Left hindlimb (tissue), 1 donor: ENCODE measurements around the gene APP.
"Not testable (repeated sequence)": the region's sequence is repeated elsewhere in the genome, so short reads cannot be mapped to it uniquely, and the experiment has no call there.

Source experiments
- DNase-seq: peaks from one replicate; pipeline ENCODE4 v3.0.0-alpha.2; 2018

Gene APP

DNA sequence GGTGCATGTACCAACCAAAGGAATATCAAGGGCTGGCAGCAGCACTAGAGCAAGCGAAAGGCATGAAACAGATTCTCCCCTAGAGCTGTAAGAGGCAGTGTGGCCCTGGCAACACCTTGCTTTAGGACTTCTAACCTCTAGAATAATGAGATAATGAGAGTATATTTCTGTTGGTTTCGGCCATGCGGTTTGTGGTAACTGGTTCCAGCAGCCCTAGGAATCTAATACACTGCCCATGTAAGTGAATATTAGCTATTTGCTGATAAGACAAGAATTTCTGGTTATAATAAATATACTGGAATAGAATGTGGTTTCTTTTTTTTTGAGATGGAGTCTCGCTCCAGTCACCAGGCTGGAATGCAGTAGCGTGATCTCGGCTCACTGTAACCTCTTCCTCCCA, 236.4 kb downstream of the APP start:
- DNase-seq: no peak

DNA sequence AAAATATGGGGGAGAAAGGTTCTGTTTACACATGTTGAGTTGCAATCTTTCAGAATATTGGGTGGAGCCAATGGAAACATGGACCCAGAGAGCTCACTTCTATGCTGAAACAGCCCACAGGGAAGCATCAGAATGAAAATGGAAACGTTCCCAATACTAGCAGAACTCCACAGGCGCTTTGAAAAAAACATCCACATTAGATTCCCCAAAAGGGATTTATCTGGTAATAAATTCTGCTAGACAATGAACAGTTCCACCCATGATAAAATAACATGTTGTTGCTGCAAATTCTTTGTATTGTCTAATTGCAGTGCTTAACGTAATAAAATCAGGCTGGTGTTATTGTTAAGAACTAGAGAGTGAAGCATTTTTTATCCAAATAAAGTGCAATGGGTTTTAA, 238.8 kb downstream of the APP start:
- DNase-seq: no peak

- DNase-seq: no peak
These were observed 240.6 kb downstream of the APP start for GRCh38 chr21:25929856-25930520.

DNA sequence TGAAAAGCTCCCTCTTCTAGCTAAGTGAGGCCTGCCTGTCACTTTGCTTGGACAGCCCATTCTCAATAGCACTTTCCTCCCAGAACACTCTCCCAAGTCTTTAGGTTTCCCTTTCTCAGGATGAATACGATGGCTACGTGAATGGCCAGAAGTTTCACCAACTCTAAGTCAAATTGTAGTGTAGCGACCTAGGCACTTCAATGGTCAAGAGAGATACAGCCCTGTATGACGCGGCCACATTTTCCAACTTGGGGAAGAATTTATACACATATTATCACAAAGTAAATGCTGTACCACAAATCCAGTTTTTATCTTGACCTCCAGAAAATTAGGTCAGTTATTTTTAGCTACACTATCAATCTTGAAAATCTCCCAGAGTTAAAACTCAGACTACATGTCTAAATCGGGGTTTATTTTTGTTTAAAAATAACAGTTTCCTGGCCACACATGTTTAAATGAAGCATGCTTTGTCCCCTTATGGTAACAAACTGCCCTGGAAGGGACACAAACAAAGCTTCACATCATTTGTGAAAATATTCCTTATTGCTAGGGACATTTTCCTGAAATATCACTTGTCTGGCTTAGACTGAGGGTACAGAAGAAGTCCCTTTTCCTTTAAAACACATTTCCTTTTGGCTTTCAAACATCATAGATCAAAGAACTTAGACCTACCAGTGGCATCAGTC, 243.2 kb downstream of the APP start:
- DNase-seq: no peak

- DNase-seq: no peak
These were observed 244.6 kb downstream of the APP start for GRCh38 chr21:25925936-25926335.

- DNase-seq: no peak
These were observed 245.3 kb downstream of the APP start for GRCh38 chr21:25925064-25925800.

DNA sequence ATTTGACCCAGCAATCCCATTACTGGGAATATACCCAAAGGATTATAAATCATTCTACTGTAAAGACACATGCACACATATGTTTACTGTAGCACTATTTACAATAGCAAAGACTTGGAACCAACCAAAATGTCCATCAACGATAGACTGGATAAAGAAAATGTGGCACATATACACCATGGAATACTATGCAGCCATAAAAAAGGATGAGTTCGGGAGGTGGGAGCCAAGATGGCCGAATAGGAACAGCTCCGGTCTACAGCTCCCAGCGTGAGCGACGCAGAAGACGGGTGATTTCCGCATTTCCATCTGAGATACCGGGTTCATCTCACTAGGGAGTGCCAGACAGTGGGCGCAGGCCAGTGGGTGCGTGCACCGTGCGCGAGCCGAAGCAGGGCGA, 252.4 kb downstream of the APP start:
- not testable (repeated sequence) for DNase-seq

DNA sequence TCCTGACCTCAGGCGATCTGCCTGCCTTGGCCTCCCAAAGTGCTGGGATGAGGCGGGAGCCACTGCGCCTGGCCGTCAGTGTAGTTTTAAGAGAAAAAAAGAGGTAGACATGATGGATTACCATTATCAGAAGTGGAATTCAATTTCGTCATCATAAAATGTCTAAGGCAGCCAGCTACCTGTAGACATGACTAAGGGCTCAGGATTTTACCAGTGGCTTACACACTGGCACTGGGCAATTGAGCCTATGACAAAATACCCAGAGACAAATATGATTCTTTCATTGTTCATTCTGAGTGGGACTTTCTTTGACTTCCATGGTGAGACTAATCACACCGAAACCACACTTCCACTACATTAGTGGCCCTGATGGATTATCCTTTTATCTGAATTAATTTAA, 254.3 kb downstream of the APP start:
- DNase-seq: no peak

DNA sequence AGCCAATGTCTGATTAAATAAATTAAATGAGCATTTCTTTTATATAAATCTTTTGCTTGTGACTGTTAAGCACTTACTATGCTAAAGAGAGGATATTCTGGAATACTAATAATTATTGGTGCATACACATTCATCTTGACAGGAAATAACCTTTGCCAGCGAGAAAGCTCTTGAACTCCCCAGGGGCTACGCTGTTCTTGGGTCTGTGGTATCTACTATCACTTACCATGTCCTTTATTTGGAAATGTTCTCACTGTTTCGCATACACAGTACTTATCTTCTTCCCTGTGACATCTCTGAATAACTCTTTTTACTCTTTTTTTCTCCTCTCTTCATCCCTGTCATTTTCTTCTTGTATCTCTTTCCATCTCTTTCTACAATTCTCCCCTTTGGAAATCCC, 257.1 kb downstream of the APP start:
- DNase-seq: no peak

DNA sequence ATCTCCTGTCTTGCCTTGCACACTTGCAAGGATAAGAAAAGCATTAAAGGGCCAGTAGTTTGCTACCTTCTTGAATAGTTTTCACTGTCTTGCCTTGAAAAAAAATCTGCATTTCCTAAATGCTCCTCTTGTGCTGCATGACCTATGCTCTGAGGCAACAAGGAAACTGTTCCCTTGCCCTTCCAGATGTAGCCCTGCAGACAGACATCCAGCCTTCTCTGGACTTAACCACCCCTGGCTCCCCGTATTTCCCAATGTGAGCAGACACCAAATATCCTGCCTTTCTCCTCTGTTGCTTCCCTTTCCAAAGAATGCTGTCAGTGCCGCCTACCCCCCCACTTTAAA, 258.2 kb downstream of the APP start:
- no peak for DNase-seq

DNA sequence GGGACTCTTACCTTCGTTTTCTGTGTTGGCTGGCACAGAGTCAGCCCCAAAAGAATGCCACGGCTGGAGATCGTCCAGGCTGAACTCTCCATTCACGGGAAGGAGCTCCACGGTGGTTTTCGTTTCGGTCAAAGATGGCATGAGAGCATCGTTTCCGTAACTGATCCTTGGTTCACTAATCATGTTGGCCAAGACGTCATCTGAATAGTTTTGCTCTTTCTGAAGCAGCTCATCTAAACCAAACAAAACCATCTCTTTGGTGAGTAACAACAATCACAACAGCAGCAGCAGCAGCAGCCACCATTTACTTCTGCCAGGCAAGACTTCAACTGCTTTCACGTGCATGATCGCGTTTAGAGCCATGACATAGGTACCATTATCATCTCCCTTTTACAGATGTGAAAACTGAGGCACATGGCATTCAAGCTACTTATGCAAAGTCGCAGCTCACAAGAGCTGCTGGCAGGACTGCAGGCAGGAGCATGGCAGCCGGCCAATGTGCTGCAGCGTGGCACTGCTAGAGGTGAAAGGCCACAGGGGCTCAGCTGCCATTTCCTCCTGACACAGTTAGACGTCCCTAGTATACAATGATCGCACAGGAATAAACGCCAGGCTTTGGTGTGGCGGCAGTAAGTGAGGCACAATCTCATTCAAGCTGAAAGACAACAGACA, 258.7 kb downstream of the APP start:
- no peak for DNase-seq

DNA sequence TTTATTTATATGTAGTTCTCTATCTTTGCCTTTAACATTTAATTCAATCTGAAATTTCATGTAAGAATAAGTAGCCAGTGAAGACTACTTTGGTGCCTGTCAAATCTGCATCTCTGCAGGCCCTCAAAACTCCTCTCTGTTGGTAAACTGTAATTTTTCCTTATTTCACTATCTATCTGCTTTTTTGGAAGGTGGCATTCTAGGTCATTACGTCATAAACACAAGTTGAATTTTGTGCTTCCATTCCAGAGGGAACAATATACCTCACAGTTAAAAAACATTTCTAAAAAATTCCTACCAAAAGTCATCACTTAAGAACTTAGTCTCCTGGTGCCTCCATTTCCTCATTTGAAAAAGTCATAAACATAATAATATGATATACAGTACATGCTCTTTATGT, 259.8 kb downstream of the APP start:
- no peak for DNase-seq

DNA sequence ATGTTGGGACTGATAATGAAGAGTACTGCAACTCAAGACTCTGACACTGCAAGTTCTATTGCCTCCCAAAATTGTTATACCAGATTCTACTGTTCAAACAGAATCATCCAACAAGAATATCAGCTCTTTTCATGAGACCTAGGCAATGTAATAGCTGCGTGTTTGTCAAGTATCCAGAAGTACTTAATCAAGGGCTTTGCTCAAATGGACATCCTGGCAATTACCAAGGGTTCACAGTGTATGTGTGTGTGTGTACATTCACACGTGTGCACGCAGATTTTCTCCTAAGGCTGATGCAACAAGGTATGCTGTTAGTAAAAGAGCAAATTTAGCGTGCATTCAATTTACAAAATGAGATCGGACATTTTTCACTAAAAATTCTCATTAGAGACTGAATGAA, 261.2 kb downstream of the APP start:
- DNase-seq: no peak

DNA sequence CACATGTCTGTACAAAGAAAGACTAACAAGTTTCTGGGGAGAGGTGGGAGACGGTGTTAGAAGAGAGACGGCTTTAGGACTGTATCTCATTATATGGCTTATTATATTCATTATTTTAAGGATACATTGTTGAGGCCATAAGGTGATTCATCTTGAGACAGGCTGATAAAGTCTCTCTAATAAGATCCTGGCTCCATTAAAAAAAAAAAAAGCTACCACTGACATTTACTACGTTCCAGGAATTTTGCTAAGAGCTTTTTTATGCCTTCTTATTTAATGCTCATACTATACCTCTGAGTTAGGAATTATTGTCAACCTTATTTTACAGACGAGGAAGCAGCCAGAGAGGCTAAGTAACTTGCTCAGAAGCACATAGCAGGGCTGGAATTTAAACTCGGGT, 262.1 kb downstream of the APP start:
- no peak for DNase-seq

DNA sequence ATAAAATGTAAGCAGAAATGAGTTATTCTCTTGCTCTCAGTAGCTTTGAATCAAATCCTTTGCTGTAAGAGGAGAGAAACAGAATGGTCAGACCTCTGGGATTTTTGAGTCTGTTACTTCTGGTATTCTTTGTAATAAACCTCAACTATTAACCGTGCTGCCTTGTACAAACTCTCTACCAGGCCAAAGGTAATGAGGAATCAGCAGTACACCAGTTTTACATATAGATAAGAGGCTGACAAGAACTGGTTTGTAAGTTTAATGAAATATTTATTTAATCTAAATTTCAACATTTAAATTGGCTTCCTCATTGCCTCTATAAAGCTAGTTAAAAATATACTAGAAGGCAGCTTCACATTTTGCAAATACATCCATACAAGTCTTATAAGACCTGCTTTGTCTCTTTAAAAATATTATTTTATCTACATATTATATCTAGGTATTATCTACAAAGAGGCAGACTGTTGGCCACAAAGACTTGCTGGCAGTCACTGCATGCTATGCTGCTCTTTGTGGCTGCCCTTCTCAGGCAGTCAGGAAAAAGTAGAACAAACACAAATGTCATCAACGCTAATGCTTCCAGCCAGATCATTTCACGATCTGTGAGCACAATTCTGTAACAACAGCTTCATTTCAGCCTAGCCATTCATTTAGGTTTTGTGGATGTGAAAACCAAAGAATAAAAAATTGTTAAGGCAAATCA, 262.8 kb downstream of the APP start:
- DNase-seq: no peak

DNA sequence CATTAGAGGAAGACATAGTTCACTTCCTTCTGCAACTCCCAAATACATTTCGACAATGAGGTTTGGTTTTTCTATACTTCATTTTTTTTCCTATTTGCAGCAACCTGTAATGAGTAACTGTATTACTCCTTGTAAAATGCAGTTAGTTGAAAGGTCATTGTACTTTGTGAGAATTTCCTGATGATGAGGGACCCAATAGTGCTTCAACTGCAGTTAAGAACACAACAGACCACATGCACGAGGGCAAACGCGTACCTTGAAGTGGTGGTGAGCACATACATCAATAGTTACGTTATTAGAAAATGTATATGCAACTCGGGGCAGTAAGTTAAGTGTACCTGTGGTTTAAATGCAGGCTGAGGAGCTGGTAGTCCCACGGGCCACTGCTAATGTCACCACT, 264.0 kb downstream of the APP start:
- DNase-seq: no peak

GRCh38 chr21:25905126-25905525, 265.4 kb downstream of the APP start:
- no peak for DNase-seq

DNA sequence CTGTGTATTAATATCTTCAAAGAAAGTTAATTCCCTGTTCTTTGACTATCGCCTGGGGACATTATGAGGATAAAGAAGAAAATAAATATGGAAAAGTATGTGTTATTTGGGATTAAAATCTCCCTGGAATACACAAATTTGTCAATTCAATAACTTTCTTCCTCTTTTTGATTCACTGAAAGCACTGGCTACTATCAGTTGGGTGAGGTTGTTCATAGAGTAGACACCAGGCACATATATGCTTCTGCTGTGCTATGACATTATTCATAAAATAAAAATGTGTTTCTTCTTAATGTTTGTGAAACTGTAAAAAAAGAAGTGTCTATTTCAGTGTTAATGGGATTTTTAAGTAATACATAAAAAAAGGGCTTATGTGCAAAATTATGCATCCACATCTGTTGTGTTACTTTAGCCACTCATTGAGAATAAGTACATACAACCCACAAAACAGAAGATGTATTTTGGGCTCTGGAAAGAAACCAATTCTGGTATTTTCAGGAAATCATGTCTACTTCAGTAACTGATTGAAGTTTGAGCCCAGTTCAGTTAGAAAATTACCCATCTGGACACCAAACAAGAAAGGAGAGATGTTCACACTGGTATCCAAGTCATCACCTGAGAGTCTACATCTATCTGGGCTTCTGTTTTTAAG, 266.4 kb downstream of the APP start:
- DNase-seq: no peak

- no peak for DNase-seq
These were observed 267.0 kb downstream of the APP start for GRCh38 chr21:25903607-25904006.

DNA sequence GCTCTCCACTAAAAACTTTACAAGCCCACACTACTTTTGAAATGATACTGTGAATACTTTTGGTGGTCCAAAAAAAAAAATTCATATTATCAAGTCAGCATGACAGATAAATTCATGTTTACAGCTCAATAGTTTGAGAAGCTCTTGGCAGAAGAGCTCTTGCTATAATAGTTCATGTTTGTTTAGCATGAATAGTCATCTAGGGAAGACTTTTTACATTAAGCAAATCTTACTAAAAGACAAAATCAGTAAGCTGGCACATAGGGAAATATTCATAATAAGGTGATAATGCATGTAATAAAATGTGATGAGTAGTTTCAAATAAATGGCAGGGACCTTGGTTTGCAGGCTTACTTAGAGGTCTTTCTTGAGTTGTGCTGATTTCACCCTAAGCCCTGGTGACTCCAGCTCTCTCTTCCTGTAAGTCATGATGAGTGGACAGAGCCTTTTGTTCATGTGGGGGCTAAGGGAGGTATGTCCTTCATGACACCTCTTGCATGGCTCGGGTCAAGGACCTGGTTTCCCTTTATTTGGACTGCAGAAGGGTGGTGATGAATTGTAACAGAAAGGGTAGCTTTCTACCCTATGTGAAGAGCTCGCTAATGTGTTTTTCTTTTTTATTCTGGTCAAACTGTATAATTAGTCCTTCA, 269.1 kb downstream of the APP start:
- DNase-seq: no peak

DNA sequence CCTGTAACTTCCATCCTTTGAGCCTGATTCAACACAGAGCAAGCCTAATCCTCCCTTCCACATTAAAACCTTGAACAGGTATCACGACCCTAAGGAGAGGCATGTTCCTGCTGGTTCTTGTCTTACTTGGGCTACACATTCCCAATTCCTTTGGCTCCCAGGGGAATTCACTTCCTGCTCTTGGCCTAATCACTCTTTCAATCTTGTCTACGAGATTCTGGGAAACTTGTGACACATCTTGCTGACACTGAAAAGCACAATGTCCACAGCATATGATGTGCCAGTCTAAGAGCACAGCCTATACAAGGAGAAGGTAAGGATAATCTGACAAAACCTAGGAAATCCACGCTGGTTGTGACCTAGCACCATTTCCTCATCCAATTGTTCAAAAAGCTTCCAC, 271.9 kb downstream of the APP start:
- DNase-seq: no peak

DNA sequence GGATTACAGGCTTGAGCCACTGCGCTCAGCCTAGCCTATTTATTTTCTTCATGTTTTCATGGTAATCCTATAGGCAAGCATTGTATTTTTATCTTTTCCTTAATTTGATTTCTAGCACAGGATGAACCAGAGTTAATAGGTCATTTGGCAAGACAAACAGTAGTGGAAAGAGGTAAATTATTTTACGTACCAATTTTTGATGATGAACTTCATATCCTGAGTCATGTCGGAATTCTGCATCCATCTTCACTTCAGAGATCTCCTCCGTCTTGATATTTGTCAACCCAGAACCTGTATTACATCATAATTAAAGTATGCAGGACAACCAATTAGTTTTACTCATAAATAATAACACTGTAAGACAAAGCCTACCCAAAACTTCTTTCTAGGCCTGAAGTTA, 273.2 kb downstream of the APP start:
- DNase-seq: no peak
